Measurements from ENCODE around the gene CENPA. TPM values are rescaled to one million over a fixed set of nuclear protein-coding genes. Genes with fewer than 3 reads are reported as not detected.
A peak's percentile ranks its signal among the peaks of the same experiment; 100 is the strongest.

CENPA gene
- total RNA-seq, 1 donor from 2014 or later = not detected

- TF ChIP-seq CTCF (IDR thresholded peaks at IDR 0.05; ENCODE audit: insufficient read depth, low read length, severe bottlenecking) = no peak
- Histone ChIP-seq H3K36me3 (ENCODE audit: control insufficient read depth, insufficient read depth, low read length) (peaks cover 5% of the 10 kb centered on the region), H3K4me3 (ENCODE audit: low read depth, low read length) (peak overlapping the region; percentile 95), H3K27me3 (ENCODE audit: control insufficient read depth, insufficient read depth, low read length) (no peaks in the 10 kb centered on the region)
- FAIRE-seq (no peak), DNase-seq (ENCODE audit: low read depth) (peak; percentile 54)
These were observed 20.2 kb upstream of the CENPA start for GRCh38 chr2:26765475-26766200.

- Histone ChIP-seq H3K36me3 (ENCODE audit: control insufficient read depth, insufficient read depth, low read length) (peaks cover 5% of the 10 kb centered on the region), H3K4me3 (ENCODE audit: low read depth, low read length) (no peak overlapping the region), H3K27me3 (ENCODE audit: control insufficient read depth, insufficient read depth, low read length) (no peaks in the 10 kb centered on the region)
- DNase-seq (ENCODE audit: low read depth) = no peak
- no peak for FAIRE-seq
- no peak for TF ChIP-seq CTCF (IDR thresholded peaks at IDR 0.05; ENCODE audit: insufficient read depth, low read length, severe bottlenecking)
These were observed 18.7 kb upstream of the CENPA start for GRCh38 chr2:26767129-26767528.

DNA sequence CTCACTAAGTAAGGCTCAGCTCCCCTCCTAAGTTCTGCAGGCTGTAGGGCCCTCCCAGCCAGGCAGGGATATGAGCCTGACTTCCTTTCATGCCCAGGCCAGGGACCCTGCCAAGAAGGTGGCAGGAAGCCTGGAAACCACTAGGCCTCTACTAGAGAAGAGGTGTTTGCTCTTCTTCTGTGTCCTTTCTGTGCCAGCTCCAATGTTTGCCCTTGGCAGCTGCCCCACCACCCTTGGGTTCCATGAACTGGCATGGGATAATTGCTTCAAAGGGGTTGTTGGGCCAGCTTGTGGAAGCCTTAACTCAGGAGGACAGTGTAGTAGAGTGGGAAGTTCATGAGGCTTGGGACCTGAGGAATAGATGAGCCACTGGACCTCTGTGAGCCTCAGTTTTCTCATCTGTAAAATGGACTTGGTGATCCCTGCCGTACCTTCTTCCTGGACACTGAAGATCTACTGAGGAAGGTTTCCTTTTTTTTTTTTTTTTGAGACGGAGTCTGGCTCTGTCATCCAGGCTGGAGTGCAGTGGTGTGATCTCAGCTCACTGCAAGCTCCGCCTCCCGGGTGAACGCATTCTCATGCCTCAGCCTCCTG, 17.9 kb upstream of the CENPA start:
- DNase-seq (ENCODE audit: low read depth) (no peak), FAIRE-seq (no peak)
- no peak for TF ChIP-seq CTCF (IDR thresholded peaks at IDR 0.05; ENCODE audit: insufficient read depth, low read length, severe bottlenecking)
- no peak overlapping the region for H3K4me3 ChIP-seq (ENCODE audit: low read depth, low read length)
- H3K27me3 ChIP-seq (ENCODE audit: control insufficient read depth, insufficient read depth, low read length) = no peaks in the 10 kb centered on the region
- H3K36me3 ChIP-seq (ENCODE audit: control insufficient read depth, insufficient read depth, low read length) = peaks cover 5% of the 10 kb centered on the region

DNA sequence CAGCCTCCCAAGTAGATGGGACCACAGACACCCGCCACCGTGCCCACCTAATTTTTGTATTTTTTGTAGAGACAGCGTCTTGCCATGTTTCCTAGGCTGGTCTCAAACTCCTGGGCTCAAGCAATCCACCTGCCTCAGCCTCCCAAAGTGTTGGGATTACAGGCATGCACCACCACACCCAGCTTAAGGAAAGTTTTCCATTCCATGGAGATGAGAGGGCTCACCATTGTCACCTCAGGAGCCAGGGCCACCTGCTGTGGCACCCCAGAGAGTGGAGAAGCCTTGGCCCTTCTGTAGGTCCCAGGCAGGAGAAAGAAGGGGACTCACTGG, 17.1 kb upstream of the CENPA start:
- H3K27me3 ChIP-seq (ENCODE audit: control insufficient read depth, insufficient read depth, low read length) = no peaks in the 10 kb centered on the region
- no peak for TF ChIP-seq CTCF (IDR thresholded peaks at IDR 0.05; ENCODE audit: insufficient read depth, low read length, severe bottlenecking)
- H3K4me3 ChIP-seq (ENCODE audit: low read depth, low read length) = no peak overlapping the region
- FAIRE-seq (no peak), DNase-seq (ENCODE audit: low read depth) (no peak)
- H3K36me3 ChIP-seq (ENCODE audit: control insufficient read depth, insufficient read depth, low read length) = peaks cover 5% of the 10 kb centered on the region

DNA sequence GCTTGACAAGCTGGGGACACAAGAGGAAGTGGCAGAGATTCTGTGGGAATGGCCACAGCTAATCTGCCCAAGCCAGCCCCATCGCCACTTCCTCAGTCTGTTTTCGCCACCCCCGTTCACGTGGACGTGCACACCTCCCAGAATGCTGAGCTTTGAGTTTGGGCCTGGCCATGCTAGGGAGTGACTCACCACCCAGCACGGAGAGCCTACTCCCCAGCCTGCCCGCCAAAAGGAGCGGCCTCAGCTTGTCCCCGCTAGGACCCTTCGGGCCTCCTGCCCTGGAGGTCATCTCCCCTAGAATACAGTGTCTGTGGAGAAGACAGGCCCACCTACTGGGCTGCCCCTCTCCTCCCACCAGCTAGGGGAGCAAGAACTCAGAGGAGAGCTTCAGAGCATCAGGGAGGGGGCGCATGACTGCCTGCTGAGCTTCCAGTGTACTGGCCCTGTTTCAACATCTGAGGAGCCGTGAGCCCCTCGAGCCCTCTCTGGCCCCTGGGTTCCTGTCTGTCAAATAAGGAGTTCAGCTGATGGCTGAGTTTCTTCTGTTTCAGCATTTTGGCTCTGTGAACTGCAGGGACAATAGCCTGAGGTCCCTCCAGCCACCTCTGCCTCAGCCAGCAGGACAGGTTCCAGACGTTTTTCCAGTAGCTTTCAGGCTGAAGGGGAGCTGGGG, 16.6 kb upstream of the CENPA start:
- DNase-seq (ENCODE audit: low read depth) (peak; percentile 69), FAIRE-seq (no peak)
- Histone ChIP-seq H3K27me3 (ENCODE audit: control insufficient read depth, insufficient read depth, low read length) (no peaks in the 10 kb centered on the region), H3K4me3 (ENCODE audit: low read depth, low read length) (no peak overlapping the region), H3K36me3 (ENCODE audit: control insufficient read depth, insufficient read depth, low read length) (peaks cover 8% of the 10 kb centered on the region)
- TF ChIP-seq CTCF (IDR thresholded peaks at IDR 0.05; ENCODE audit: insufficient read depth, low read length, severe bottlenecking) = no peak

Data from bronchial epithelial cell (primary cell).